GM19468 (cell line): ENCODE data around the gene NARF.
"Not testable (repeated sequence)": the region's sequence is repeated elsewhere in the genome, so short reads cannot be mapped to it uniquely, and the experiment has no call there.

Experiments
- ATAC-seq: cut with Tn5 transposase; IDR thresholded peaks from one replicate; pipeline ENCODE4 v1.9.1; 2021; ENCODE audit warnings: mild to moderate bottlenecking, moderate library complexity, moderate number of reproducible peaks; ENCODE audit not compliant: unreplicated experiment; ENCODE audit errors: extremely low read depth

NARF gene

DNA sequence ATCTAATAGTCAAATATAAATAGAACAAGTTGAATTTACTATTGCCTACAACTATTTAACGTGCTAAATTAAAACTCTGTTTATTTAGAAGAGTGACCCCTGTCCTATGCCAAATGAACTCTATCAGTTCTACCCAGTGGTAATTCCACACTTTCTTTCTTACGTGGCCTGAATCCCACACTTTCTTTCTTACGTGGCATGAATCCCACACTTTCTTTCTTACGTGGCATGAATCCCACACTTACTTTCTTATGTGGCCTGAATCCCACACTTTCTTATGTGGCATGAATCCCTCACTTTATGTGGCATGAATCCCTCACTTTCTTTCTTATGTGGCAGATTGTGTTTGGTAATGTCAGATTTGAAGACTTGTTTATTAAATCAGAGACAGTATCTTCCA, 67.2 kb downstream of the NARF start:
- no peak for ATAC-seq

DNA sequence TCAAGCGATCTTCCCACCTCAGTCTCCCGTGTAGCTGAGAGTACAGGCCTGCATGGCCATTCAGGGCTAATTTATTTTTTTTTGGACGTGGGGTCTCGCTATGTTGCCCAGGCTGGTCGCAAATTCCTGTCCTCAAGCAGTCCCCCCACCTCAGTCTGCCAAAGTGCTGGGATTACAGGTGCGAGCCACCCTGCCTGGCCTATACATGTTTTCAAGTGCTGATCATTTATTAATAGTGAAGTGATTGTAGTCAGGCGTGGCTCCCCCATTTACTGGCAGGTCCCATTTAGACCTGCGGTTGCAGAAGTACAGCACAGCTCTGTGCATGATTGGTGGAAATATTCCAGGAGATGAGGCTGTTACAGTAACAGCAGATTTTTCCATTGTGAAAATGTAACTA, 69.4 kb downstream of the NARF start:
- ATAC-seq, result no peak

DNA sequence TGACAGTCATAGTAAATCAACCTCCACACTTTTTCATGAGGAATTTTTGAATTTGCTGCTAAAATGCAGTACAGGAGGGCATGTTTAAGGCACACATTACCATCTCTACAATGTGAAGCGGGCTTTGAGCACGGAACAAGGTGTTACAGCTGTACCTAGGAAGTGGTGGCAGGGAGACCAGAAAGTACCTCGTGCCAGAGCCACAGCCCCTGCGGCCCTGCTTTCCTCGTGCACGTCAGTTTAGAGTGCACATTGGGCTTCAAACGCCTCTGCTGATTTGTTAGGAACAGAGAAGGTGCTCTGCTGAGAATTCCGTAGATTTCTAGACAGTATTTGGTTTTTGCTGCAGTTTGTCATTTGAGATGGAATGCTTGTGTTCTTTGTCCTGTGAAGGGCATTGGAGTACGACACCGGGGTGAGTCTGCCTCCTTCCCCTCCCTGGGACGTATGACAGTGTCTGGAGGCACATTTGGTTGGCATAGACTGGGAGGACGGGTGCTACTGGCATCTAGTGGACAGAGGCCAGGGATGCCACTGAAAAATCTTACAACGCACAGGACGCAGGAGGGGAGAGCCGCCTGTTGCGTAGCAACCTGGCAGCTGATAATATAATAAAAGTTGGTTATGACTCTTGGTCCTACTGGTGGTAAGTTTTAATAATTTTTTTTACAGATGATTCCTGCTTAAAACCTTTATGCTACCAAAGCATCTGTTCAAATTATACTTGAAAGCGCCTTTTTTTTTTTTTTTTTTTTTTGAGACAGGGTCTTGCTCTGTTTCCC, 70.1 kb downstream of the NARF start:
- no peak for ATAC-seq

DNA sequence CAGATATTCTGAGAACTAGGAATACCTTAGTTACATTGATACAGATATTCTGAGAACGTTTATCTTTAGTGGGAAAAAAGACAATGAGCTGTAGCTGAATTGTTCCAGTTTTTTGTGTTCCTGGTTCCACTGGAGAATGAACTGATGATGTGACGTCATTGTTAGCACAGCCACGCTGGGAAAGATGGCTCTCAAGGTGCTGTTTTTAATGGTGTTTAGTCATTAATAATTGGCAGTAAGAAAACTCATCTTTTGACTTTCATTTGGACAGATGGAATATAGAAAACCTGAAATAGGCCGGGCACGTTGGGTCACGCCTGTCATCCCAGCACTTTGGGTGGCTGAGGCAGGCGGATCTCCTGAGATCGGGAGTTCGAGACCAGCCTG, 71.4 kb downstream of the NARF start:
- ATAC-seq, result no peak

DNA sequence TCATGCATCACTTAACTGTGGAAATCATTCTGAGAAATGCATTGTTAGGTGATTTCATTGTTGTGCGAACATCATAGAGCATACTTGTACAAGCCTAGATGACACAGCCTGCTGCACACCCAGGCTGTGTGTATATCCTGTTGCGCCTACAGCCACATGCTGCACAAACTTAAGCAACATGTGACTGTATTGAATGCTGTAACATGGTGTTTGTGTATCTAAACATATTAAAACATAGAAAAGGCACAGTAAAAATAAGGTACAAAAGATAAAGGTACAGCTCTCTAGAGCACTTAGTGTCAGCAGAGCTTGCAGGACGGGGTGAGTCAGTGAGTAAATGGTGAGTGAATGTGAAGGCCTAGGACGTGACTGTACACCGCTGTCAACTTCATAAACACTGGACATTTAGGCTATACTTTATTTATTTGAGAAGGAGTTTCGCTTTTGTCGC, 72.9 kb downstream of the NARF start:
- no peak for ATAC-seq

DNA sequence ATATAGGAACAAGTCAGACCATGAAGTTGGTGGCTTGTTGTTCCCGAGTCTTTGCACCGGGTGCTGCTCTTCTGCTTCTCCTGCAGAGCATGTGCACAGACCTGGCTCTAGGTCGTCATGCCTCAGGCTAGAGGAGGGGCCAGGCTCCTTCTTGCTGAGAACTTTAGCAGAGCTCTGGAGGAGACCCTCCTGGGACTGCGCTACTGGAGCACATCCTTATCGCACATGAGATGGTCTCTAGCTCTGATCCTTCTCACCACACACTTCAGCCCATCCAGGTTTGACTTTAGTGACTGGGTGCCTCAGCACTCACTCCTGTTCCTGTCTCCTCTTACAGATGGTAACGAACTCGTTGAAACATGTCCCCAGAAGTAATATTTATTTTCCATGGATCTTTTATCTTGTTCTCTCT, 75.9 kb downstream of the NARF start:
- ATAC-seq, result no peak

DNA sequence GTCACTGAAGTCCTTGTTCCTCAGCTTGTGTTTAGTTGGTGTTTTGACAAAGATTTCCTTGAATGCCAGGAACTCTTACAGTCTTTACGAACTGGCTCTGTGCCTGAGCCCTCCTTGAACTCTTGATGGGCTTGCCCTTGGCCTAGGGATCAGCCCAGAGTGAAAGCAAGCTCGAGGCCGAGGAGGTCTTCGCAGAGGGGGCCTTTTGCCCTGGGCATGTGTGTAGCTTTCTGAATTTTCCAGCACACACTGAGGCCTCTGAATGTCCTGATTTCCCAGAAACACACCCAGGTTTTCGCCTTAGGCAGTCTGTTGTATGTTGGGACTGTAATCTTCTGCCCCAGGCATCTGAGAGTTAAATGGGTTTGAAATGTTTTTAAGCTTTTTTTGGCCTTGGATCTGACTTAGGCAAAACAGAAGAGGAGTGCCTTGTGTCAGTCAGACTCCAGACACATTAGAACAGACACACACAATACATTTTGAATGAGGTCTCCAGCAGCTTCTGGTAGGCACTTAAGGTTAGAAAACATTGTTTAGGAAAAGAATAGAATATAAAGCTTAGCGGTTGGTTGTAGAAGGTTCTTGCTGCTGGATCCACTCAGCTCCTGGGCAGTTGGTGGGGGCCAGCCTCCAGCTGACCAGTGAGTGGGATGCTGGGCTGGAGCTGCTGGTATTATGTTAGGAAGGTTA, 78.1 kb downstream of the NARF start:
- ATAC-seq, result no peak

DNA sequence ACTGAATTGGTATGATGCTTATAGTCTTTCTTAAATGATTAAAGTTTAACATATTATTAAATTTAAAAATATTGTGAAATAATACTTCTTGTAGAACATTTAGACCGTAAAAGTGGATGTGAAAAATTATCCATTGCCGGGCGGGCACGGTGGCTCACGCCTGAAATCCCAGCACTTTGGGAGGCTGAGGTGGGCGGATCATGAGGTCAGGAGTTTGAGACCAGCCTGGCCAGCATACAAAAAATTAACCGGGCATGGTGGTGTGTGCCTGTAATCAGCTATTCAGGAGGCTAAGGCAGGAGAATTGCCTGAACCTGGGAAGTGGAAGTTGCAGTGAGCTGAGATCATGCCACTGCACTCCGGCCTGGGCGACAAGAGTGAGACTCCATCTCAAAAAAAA, 78.7 kb downstream of the NARF start:
- not testable (repeated sequence) for ATAC-seq

DNA sequence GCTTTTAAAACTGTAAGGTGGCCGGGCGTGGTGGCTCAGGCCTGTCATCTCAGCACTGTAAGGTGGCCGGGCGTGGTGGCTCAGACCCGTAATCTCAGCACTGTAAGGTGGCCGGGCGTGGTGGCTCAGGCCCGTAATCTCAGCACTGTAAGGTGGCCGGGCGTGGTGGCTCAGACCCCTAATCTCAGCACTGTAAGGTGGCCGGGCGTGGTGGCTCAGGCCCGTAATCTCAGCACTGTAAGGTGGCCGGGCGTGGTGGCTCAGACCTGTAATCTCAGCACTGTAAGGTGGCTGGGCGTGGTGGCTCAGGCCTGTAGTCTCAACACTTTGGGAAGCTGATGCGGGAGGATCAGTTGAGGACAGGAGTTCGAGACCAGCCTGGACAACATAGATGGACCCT, 80.5 kb downstream of the NARF start:
- ATAC-seq, result not testable (repeated sequence)
